PC-9 (cell line): Measurements from ENCODE around the gene THG1L.

ENCODE experiments used
- EZH2 ChIP-seq: fragments of 200-600 bp; sonication (generic); IDR thresholded peaks from 2 replicates; pipeline ENCODE4 v1.8.0; 2017; ENCODE audit warnings: antibody characterized with exemption, low read depth
- TF ChIP-seq, protein P1 (sequence below): fragments of 200-600 bp; sonication (generic); conservative IDR thresholded peaks from 2 replicates; pipeline ENCODE4 v1.6.1; 2017; ENCODE audit warnings: mixed run types, antibody characterized with exemption, mild to moderate bottlenecking, moderate library complexity

- TF ChIP-seq, protein P1, sequence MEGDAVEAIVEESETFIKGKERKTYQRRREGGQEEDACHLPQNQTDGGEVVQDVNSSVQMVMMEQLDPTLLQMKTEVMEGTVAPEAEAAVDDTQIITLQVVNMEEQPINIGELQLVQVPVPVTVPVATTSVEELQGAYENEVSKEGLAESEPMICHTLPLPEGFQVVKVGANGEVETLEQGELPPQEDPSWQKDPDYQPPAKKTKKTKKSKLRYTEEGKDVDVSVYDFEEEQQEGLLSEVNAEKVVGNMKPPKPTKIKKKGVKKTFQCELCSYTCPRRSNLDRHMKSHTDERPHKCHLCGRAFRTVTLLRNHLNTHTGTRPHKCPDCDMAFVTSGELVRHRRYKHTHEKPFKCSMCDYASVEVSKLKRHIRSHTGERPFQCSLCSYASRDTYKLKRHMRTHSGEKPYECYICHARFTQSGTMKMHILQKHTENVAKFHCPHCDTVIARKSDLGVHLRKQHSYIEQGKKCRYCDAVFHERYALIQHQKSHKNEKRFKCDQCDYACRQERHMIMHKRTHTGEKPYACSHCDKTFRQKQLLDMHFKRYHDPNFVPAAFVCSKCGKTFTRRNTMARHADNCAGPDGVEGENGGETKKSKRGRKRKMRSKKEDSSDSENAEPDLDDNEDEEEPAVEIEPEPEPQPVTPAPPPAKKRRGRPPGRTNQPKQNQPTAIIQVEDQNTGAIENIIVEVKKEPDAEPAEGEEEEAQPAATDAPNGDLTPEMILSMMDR, result no peak
- TF ChIP-seq EZH2, result no peak
Observed at GRCh38 chr5:157714596-157714864, 16.7 kb upstream of the THG1L start.
